GM21515 (cell line): Measurements from ENCODE around the gene CYP4F12.

Source experiments
- ATAC-seq: cut with Tn5 transposase; IDR thresholded peaks from one replicate; pipeline ENCODE4 v1.9.1; 2021; ENCODE audit not compliant: unreplicated experiment

The CYP4F12 gene, protein sequence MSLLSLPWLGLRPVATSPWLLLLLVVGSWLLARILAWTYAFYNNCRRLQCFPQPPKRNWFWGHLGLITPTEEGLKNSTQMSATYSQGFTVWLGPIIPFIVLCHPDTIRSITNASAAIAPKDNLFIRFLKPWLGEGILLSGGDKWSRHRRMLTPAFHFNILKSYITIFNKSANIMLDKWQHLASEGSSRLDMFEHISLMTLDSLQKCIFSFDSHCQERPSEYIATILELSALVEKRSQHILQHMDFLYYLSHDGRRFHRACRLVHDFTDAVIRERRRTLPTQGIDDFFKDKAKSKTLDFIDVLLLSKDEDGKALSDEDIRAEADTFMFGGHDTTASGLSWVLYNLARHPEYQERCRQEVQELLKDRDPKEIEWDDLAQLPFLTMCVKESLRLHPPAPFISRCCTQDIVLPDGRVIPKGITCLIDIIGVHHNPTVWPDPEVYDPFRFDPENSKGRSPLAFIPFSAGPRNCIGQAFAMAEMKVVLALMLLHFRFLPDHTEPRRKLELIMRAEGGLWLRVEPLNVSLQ

DNA sequence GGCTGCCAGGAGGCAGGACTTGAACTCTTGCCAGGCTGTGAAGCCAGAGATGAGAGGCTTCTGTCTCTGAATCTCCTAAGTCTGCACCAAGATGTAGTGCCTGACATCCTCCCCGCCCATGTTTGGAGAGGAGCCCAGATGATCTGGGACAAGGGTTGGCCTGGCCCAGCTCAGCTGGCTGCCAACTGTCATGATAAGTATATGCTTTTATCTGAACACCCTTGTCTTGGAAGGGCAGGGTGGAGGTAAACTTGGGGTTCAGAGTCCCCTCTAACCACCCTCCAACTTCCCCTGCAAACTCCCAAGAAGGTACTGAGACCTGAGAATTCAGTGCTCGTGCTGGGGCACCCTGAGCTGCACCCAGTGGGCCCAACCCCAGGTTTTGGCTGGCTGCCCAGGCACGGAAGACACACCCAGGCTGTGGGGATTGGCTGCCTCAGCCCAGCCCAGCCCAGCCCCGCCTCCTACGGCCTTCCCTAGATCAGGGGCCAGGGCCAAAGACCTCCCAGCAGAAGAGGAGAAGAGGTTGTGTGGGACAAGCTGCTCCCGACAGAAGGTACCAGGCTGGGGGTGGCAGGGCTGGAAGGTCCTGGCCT lies at the start of gene CYP4F12:
TSS of gene CYP4F12 (plus strand) at position 508 of the 596 bp plus-strand sequence. CDS start 443 bp downstream, outside the sequence.
- ATAC-seq: no peak

DNA sequence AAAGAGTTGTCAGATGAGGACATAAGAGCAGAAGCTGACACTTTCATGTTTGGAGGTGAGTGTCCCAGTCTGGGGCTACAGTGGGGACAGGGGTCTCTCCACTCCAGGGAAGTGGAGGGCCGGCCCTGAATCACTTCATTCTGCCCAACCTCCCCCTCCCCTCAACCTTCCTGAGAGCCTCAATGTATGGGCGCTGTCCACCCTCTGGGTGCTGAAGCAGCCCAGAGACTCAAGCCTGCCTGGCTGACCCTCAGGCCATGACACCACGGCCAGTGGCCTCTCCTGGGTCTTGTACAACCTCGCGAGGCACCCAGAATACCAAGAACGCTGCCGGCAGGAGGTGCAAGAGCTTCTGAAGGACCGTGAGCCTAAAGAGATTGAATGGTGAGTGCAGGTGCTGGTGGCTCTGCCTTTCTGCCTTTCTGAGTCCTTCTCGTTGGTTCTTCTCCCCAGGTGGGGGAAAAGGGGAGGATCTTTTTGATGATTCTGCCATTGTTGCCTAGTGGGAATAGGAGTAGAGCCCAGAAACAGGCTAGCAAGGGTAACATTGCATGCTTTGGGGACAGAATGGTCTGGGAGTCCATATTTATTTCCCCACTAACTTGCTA lies 49.1 kb upstream of the CYP4F12 start:
- ATAC-seq: no peak

DNA sequence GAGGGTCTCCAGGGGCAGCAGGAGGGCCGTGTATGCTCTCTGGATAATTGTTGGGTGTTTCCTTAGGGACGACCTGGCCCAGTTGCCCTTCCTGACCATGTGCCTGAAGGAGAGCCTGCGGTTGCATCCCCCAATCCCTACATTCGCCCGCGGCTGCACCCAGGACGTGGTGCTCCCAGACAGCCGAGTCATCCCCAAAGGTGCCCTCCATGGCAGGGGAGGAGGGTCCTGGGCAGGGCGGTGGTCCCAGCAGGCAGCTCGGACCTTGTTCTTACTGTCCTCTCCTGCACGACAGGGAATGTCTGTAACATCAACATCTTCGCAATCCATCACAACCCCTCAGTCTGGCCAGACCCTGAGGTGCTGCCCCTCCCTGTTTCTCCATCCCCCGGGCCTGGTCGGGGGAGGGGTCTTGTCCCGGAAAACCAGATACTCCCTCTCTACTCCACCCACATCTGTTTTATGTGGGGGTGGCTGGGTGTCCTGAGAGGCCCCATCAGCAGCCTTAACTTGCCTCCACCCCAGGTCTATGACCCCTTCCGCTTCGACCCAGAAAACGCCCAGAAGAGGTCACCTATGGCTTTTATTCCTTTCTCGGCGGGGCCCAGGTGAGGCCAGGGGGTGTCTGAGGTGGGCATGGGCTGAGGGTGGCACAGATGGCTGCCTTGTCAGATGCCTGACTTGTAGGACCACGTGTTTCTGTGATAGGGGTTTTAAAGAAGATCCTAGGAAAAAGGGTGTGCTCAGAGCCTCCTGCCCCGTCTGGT lies 44.5 kb upstream of the CYP4F12 start:
- no peak for ATAC-seq

DNA sequence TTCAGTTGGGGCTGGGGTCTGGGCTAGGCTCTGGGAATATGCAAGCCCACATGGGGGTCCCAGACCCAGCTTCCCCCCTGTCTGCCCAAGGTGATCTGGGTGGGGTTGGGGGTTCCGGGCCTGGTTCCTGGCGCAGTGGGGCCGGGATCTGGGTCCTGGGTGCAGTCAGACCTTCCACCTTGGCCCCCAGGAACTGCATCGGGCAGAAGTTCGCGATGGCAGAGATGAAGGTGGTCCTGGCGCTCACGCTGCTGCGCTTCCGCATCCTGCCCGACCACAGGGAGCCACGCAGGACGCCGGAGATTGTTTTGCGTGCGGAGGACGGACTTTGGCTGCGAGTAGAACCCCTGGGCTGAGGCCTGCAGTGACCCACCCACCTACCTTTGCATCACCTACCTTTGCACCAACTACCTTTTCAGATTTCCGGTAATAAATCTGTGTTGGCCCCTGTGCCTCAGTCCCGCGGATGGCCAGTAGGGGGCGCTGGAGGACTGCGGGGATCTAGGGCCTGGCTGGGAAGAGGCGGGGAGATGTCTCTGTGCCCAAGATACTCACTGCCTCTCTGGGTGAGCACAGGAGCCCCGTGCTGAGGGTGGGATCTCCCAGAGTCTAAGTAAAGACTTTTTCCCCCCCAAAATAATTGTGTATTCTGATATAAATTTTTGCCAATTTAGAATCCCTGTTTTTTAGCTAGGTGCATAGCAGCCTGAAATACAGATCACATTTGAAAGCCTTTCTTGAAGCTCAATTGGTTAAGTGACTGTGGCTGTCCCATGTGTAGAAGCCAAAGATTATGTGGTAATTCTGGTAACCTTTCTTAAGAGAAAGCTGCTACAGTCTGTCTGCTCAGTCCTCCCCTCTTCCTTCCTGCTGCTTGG lies 43.6 kb upstream of the CYP4F12 start:
- ATAC-seq: no peak

DNA sequence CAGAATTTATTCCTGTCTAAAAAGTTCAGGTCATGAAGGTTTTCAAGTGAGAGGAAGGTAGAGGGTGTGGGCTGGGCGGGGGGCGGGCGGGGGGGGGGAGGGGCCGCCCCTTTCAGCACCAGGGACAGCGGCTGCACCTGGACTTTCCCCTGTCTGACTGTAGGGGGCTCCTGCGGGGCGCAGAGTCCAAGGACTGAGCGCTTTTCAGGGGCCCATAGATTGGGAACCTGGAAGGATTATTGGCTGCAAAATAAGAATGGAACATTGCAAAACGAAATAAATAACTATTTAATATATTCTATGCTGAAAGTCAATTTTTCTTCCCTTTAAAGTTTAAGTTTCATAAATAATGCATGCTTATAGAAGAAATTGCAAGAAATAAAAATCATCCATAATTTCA lies 41.1 kb upstream of the CYP4F12 start:
- ATAC-seq: no peak

DNA sequence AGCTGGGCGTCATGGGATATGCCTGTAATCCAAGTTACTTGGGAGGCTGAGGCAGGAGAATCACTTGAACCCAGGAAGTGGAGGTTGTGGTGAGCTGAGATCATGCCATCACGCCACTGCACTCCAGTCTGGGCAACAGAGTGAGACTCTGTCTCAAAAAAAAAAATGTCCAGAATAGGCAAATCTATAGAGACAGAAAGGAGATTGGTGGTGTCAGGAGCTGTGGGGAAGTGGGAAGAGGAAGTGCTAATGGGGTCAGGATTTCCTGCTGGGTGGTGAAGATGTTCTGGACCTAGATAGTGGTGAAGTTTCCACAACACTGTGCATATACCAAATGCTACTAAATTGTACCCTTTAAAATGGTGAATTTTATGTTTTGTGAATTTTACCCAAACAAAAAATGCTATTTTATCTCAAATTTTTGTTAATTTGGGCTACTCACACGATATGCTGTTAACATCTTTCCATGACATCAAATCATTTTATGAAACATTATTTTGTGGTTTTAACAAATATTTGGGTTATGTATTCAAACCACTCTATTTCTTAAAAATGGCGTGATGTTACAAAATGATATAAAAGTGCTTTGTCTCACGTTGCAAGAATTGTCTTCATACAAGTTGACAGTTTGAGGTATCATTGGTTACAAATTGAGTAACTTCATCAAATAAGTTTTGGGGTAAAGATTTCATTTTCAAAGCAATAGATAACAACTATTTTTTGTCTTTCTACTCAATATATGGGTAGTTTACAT lies 39.6 kb upstream of the CYP4F12 start:
- no peak for ATAC-seq

DNA sequence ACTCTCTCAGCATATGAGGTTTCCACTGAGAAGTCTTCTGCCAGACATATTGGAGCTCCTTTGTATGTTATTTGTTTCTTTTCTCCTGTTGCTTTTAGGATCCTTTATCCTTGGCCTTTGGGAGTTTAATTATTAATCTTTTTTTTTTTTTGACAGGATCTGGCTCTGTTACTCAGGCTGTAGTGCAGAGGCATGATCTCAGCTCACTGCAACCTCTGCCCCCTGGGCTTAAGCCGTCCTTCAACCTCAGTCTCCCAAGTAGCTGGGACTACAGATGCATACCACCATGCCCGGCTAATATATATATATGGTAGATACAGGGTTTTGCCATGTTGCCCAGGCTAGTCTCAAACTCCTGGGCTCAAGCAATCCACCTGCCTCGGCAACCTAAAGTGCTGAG lies 38.8 kb upstream of the CYP4F12 start:
- ATAC-seq: no peak

DNA sequence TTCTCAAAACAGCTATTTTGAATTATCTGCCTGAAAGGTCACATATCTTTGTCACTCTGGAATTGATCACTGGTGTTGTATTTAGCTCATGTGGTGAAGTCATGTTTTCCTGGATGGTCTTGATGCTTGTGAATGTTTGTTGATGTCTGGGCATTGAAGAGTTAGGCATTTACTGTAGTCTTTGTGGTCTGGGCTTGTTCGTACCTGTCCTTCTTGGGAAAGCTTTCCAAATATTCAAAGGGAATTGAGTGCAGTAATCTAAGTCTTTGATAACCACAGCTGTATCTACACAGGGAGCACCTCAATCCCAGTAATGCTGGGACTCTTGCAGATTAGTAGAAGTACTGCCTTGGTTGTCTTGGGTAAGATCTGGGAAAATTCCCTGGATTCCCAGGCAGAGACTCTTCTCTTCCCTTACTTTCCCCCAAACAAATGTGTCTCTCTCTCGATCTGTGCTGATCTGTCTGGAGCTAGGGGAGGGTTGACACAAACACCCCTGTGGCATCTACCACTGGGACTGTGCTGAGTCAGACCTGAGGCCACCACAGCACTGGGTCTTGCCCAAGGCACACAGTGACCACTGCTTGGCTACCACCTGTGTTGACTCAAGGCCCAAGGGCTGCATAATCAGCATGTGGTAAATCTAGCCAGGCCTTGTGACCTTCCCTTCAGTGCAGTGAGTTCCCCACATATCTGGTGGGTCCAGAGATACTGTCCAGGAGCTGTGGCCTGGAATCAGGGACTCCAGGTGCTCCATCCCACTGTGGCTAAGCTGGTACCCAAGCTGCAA lies 37.7 kb upstream of the CYP4F12 start:
- ATAC-seq: no peak

DNA sequence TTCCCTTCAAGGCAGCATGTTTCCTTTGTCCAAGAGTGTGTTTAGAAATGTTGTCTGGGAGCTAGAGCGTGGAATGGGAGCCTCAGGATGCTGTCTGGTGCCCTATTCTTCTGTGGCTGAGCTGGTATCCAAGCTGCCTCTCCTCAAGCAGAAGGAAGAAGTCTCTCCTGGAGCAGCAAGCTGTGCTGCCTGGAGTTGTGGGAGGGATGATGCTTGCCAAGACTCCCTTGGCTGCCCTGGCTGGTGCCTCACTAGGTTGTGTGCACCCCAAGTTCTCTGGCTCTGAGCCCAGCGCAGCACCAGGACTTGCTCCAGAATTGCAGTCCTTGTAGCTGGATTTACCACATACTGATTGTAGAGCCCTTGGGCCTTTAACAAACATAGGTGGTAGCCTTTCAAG lies 36.9 kb upstream of the CYP4F12 start:
- no peak for ATAC-seq

DNA sequence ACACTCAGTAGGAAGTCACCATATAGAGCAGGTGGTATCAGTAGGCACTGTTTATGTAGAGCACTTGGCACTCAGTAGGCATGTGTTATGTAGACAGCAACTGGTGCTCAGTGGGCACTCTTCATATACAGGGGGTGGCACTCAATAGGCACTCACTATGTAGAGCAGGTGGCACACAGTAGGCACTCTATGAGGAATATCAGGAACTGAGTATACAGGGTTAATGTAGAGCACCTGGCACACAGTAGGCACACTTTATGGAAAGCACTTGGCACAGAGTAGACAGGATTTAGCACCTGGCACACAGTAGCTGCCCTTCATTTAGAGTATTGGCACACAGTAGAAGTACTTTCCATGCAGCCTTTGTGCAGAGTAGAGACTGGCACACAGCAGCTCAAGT lies 33.3 kb upstream of the CYP4F12 start:
- ATAC-seq: no peak

DNA sequence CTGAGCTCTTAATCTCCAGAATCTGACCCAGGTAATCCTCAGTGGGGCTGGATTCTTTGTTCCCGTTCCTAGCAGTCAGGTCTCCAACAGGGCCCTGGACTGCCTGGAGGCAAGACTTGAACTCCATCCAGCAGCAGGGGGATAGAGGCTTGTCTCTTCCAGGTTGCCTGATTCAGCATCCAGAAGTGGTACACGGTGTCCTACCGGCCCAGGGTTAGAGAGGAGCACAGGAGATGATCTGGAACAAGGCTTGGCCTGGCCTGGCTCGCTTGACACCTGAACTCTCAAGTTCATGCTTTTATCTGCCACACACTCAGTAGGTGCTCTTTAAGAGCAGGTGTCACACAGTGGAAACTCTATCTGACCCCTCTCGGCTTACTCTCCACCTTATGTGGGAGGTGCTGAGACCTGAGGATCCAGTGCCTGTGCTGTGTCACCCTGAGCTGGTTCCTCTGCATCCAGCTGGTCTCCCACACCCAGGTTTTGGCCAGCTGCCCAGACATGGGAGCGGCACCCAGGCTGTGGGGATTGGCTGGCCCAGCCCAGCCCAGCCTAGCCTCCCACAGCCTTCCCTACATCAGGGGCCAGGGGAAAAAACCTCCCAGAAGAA lies 32.5 kb upstream of the CYP4F12 start, which contains the start of gene CYP4F3:
TSS of gene CYP4F3 (plus strand) at position 604 of the 610 bp plus-strand sequence. CDS start 519 bp downstream, outside the sequence.
- no peak for ATAC-seq

DNA sequence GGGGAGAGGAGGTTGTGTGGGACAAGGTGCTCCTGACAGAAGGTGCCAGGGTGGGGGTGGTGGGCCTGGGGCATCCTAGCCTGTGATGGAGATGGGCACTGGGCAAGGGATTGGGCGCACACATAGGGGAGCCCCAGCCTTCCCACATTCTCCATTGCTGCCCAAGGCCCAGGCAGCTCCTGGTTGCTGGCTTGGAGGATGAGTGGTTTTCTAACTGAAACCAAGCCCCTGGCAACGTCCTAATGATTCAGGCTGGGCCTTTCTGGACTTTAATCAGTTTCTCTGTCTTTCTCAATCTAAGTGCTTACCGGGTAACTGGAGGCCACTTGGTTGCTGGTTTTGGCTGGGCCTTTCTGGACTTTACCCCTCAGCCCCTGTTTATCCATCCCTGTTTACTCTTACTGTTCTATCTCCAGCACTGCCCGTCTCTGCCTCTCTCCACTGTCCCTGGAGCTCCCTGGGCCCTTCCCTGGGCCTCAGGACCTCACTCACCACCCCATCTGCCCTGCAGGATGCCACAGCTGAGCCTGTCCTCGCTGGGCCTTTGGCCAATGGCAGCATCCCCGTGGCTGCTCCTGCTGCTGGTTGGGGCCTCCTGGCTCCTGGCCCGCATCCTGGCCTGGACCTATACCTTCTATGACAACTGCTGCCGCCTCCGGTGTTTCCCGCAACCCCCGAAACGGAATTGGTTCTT lies 31.8 kb upstream of the CYP4F12 start:
- ATAC-seq: no peak

DNA sequence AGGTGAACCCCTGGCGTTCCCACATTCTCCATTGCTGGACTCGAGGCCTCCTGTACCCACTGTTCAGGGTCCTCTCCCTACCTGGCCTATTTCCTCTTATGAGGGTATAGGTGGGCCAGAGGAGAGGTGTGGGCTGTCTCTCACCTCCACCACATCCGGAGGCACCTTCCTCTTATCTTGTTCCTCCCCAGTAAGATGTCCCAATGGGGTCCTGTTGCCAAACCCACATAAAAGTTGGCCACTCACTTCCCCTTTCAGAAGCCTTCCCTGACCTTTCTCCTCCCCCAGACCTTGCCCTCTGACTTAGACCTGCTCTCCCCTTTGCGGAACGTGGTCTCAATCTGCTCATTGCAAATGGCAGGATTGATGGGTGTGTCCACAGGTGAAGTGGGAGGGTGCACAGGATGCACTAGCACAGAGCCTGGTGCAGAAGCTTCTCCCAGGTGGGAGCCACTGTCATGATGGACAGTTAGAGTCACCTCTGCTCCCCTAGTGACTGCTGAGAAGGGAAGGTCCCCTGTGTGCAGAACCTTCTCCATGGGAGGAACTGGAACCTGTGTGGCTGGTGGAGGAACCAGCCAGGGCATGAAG lies 30.9 kb upstream of the CYP4F12 start:
- no peak for ATAC-seq

DNA sequence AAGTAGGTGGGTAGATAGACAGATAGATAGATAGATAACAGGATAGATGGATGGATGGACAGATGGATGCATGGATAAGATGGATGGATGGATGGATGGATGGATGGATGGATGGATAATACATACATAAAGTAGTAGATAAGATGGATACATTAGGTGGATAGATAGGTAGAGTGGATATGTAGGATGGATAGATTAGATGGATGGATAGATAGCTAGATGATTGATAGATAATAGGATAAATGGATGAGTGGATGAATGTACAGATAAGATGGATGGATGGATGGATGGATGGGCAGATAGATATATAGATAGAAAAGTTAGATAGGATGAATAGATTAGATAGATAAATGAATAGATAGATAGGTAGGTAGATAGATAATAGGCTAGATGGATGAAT lies 30.1 kb upstream of the CYP4F12 start:
- ATAC-seq: no peak

DNA sequence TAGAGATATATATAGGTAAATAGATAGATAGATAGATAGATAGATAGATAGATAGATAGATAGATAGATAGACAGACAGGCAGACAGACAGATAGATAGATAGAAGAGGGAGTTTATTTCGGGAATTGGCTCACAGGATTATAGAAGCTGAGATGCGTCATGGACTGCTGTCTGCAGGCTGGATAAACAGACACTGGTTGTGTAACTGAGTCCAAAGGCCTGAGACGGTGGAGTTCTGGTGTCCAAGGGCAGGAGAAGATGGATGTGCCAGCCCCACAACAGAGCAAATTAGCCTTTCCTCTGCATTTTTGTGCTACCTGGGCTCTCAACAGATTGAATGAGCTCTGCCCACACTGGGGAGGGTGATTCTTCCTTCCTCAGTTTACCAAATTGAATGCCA lies 29.5 kb upstream of the CYP4F12 start:
- ATAC-seq: no peak

DNA sequence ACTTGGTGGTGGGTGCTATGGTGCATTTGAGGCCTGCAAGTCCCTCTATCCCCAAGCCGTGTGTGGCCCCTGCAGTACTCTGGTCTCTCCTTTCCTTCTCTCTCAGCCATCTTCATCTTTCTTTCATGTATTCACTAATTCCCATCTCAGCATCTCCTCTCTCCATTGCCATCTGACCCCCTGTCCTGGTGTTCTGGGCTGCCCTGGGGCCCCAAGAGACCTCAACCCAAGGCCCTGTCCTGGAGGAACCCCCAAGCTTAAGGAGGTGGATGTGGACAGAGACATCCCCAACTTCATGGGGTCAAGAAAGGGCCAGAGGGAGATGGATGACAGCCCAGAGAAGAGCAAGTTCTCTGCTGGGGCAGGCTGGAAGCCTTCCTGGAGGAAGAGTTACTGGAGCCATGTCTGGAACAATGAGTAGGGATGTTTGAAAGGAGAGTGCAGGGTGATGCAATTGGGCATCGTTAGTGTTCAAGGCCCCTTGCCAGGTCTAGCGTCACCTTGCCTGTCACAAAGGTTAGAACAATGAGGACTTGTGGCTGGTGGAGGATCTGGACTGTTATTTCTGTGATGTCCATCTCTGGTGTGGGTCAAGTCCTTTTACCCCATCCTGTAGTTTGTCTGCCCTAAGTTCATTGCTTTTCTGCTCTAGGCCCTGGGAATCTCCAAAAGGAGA lies 28.7 kb upstream of the CYP4F12 start:
- no peak for ATAC-seq

DNA sequence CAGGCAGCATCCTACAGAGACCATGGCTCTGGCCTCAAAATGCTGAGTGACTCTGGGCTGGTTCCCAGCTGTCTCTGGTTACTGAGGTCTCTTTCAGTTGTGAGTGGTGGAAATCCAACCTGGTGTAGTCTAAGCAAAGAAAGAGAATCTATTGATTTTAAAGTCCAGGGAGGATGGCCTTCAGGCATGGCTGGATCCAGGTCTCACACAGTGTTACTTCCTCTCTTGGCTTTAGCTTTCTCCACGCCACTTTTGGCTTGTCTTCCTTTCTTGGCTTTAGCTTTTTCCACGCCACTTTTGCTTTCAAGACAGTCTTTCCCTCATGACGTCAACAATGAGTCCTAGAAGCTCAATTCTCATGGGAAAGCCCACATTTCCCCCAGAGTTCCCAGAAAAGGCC lies 28.1 kb upstream of the CYP4F12 start:
- no peak for ATAC-seq
